A673 (cell line): Measurements from ENCODE around the gene ITGB4. TPM values are rescaled to one million over a fixed set of nuclear protein-coding genes. Genes with fewer than 3 reads are reported as not detected.

Source experiments
- BruUV-seq: library from RNA; stranded (reverse); fragments of 400-500 nt; replicated peaks from 2 replicates; lab custom pipeline; 2021; lab: Mats Ljungman, UMichigan
- CTCF ChIA-PET: fragments of 300-600 bp; sonication (Branson Sonifier 250); formaldehyde crosslinking; loops from one replicate; lab custom pipeline; 2022; ENCODE audit warnings: antibody characterized with exemption; lab: Charles Lee
- POLR2A ChIA-PET: fragments of 300-600 bp; sonication (Branson Sonifier 250); formaldehyde crosslinking; loops from one replicate; lab custom pipeline; 2022; ENCODE audit warnings: antibody characterized with exemption; ENCODE audit not compliant: low non-redundant PET; lab: Charles Lee
- DNase-seq: peaks from one replicate; pipeline ENCODE4 v3.0.0-alpha.2; 2015; ENCODE audit warnings: low spot score
- H3K27ac ChIP-seq: fragments of 200-600 bp; sonication (generic); 2 replicates; pipeline ENCODE4 v1.5.1; 2016; ENCODE audit warnings: mixed run types, low read depth, mild to moderate bottlenecking, mixed read lengths, antibody characterized with exemption, low read length; ENCODE audit not compliant: poor library complexity, severe bottlenecking
- H3K27me3 ChIP-seq: fragments of 200-600 bp; sonication (generic); replicated peaks from 2 replicates; pipeline ENCODE4 v1.6.1; 2017; ENCODE audit warnings: mixed run types, low read depth, mild to moderate bottlenecking, mixed read lengths, antibody characterized with exemption, low read length; ENCODE audit not compliant: insufficient read depth, poor library complexity
- H3K36me3 ChIP-seq: fragments of 200-600 bp; sonication (generic); 2 replicates; pipeline ENCODE4 v1.6.1; 2016; ENCODE audit warnings: mixed run types, mild to moderate bottlenecking, mixed read lengths, antibody characterized with exemption, low read length; ENCODE audit not compliant: insufficient read depth, poor library complexity, severe bottlenecking
- H3K4me1 ChIP-seq: fragments of 200-600 bp; sonication (generic); 2 replicates; pipeline ENCODE4 v1.6.1; 2017; ENCODE audit warnings: mixed run types, mild to moderate bottlenecking, mixed read lengths, antibody characterized with exemption, low read length; ENCODE audit not compliant: insufficient read depth, poor library complexity, severe bottlenecking
- H3K4me3 ChIP-seq: fragments of 200-600 bp; sonication (generic); 2 replicates; pipeline ENCODE4 v1.5.1; 2016; ENCODE audit warnings: low read depth, mixed run types, mild to moderate bottlenecking, mixed read lengths, low read length; ENCODE audit not compliant: poor library complexity, severe bottlenecking
- H3K9me3 ChIP-seq: fragments of 200-600 bp; sonication (generic); 2 replicates; pipeline ENCODE4 v1.6.1; 2016; ENCODE audit warnings: mixed run types, low read depth, mild to moderate bottlenecking, mixed read lengths, antibody characterized with exemption, low read length; ENCODE audit not compliant: poor library complexity, severe bottlenecking
- CTCF ChIP-seq: fragments of 300-800, 200-600 bp; sonication (generic); conservative IDR thresholded peaks from 2 replicates; pipeline ENCODE4 v1.5.1; 2017; ENCODE audit warnings: low read depth, mild to moderate bottlenecking, antibody characterized with exemption, low read length, moderate library complexity, mixed read lengths
- EZH2 ChIP-seq: fragments of 200-600 bp; sonication (generic); IDR thresholded peaks from 2 replicates; pipeline ENCODE4 v1.6.1; 2017; ENCODE audit warnings: borderline replicate concordance, low read depth, mild to moderate bottlenecking, mixed read lengths, antibody characterized with exemption, low read length; ENCODE audit not compliant: poor library complexity, severe bottlenecking
- intact Hi-C: fragments of 100-400 bp; cut with micrococcal nuclease; formaldehyde crosslinking; loops from one replicate; pipeline ENCODE4 v1.10.0; 2022; ENCODE audit not compliant: unreplicated experiment
- total RNA-seq: library from RNA; stranded (reverse); gene quantifications from 2 replicates; pipeline ENCODE4 v1.2.3, GENCODE V29; 2021

ITGB4 gene
- total RNA-seq, 1 experiment from 2014 or later, result 0.95 TPM

- H3K9me3 ChIP-seq, result no peaks in the 10 kb centered on the region
- H3K36me3 ChIP-seq, result no peaks in the 10 kb centered on the region
- no TSS peak for BruUV-seq
- no peak for TF ChIP-seq CTCF
- no peak for TF ChIP-seq EZH2
- ChIA-PET POLR2A (interaction anchor here (0.6 kb wide), 2 partner anchors 110 to 136 kb away, joined by 5 to 6 read pairs; no protein-coding TSS in a partner anchor), CTCF (interaction anchor here (0.7 to 1.5 kb wide), 3 partner anchors 10 to 137 kb away, joined by 6 to 10 read pairs (median 7); no protein-coding TSS in a partner anchor)
- H3K4me3 ChIP-seq, result no peak overlapping the region
- intact Hi-C loops, result no loop called here
- H3K4me1 ChIP-seq, result no peaks in the 10 kb centered on the region
- H3K27ac ChIP-seq, result no peak overlapping the region
- no peak for DNase-seq
- H3K27me3 ChIP-seq, result no peaks in the 10 kb centered on the region
Observed at GRCh38 chr17:75738218-75738802, 17.1 kb downstream of the ITGB4 start.

GRCh38 chr17:75739174-75739573, 17.9 kb downstream of the ITGB4 start:
- H3K27ac ChIP-seq, result no peak overlapping the region
- no peaks in the 10 kb centered on the region for H3K27me3 ChIP-seq
- ChIA-PET POLR2A (no interaction called here), CTCF (interaction anchor here (1.5 kb wide), 1 partner anchor 138 kb away, joined by 7 read pairs; no protein-coding TSS in a partner anchor)
- BruUV-seq, result no TSS peak
- no peaks in the 10 kb centered on the region for H3K9me3 ChIP-seq
- no peaks in the 10 kb centered on the region for H3K4me1 ChIP-seq
- no peaks in the 10 kb centered on the region for H3K36me3 ChIP-seq
- DNase-seq, result no peak
- intact Hi-C loops, result no loop called here
- no peak for TF ChIP-seq CTCF
- no peak for TF ChIP-seq EZH2
- H3K4me3 ChIP-seq, result no peak overlapping the region

- no peak overlapping the region for H3K27ac ChIP-seq
- TF ChIP-seq CTCF (no peak), EZH2 (no peak)
- H3K36me3 ChIP-seq, result no peaks in the 10 kb centered on the region
- no peaks in the 10 kb centered on the region for H3K27me3 ChIP-seq
- intact Hi-C loops, result no loop called here
- no peak for DNase-seq
- H3K9me3 ChIP-seq, result no peaks in the 10 kb centered on the region
- H3K4me1 ChIP-seq, result no peaks in the 10 kb centered on the region
- no TSS peak for BruUV-seq
- POLR2A ChIA-PET, result no interaction called here
- CTCF ChIA-PET, result no interaction called here
- H3K4me3 ChIP-seq, result no peak overlapping the region
Observed at GRCh38 chr17:75739801-75740200, 18.5 kb downstream of the ITGB4 start.
